T-helper 1 cell treated with Interleukin-12 subunit alpha and Interleukin-12 subunit beta and Interleukin-4 antibody, amounts not matched to agents 30 ng/mL and 1 ng/mL, for 36 hours (primary cell): ENCODE data around the gene ZNF513. TPM values are rescaled to one million over a fixed set of nuclear protein-coding genes. Genes with fewer than 3 reads are reported as not detected.
"Not testable (repeated sequence)": the region's sequence is repeated elsewhere in the genome, so short reads cannot be mapped to it uniquely, and the experiment has no call there.

Source experiments
- intact Hi-C: fragments of 100-400 bp; cut with micrococcal nuclease; formaldehyde crosslinking; loops from one replicate; pipeline ENCODE4 v1.15.1; 2024
- total RNA-seq: library from RNA; stranded (reverse); gene quantifications from 2 replicates; pipeline ENCODE4 v1.2.3, GENCODE V29; 2022

ZNF513 gene
- total RNA-seq, 1 donor from 2014 or later, result 20.2 TPM

DNA sequence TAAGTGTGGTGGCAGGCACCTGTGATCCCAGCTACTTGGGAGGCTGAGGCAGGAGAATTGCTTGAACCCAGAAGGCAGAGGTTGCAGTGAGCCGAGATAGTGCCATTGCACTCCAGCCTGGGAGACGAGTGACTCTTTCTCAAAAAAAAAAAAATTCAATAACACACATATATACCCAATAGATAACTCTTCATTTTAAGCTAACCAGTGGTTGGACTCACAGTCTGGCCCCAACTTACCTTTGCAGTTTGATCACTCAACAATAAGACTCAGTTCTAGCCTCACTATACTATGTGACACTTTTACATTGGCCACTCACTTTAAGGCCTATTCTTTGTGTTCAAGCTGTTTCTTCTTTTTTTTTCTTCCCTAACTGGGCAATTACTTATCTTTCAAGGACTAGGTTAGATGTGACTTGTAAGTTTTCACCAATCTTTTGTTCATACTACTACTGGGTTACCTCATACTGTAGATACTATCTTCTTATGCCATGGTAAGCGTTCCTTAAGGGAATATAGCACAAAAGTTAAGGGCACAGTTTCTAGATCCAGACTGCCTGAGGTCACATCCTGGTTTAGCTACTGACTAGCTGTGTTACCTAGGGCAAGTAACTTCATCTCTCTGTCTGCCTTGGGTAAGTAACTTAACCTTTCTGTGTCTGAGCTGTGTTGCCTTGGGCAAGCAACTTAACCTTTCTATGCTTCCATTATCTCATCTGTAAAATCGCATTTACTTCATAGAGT, 17.7 kb downstream of the ZNF513 start:
- intact Hi-C loops, result no loop called here

DNA sequence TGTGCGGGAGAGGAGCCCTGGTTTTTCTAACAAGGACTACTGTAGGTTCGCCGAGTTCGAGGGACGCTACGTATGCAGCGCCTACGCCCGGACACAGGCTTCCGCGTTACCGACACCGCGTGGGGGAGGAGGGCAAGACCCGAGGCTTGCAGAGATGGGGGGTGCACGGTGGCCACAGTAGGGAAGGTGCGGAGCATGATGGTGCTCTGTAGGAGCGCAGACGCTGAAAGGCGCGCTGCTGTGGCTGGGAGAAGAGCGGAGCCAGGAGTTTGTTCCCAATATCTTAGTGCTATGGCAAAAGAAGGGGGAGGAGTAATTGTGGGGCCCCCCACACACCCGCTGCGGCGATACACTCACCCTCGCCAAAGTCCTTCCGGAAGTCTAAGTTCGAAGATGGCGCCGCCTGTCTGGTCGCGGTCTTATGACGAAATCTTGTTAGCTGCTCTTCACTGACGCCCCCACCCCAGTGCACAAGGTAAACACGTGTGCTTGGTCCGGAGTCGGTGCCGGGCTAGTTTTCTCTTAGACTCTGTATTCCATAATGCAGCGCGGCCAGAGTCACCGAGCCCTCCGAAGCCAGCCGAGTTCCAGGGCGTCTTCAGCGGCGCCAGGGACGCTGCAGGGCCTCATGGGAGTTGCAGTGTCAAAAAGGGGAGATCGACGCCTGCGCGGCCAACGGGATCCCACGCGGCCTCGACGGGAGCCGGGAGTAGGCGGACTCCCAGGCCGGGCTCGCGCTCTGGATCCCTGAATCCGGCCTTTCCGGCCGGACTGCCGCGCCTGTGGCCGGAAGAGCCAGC, 24.0 kb downstream of the ZNF513 start, which contains the start of gene GTF3C2:
Gene GTF3C2, minus strand, starts transcription at position 383 of the 800 bp plus-strand sequence. CDS start 13,210 bp downstream, outside the sequence.
- intact Hi-C loops, result loop anchor here (1.0 to 5.0 kb wide), 16 partner anchors 14 to 572 kb away; partner anchors contain the start of genes AGBL5, ATRAID, CAD and CCDC121

DNA sequence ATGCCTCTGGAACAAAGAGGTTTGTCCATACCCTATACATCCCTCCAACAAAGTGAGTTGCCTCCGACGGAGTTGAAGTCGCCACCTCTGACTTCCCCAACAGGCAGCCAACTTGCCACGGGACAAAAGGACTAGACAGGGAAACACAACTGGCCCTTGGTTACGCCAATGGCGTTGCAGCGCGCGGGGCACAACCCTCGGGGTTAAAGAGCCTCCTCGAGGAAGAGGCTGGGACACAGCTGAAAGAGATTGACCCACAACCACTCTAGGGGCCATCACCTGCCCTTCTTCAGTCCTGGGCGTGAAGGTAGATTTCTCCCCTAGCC, 24.5 kb downstream of the ZNF513 start:
- intact Hi-C loops, result loop anchor here (1.0 to 5.0 kb wide), 16 partner anchors 14 to 571 kb away; partner anchors contain the start of genes AGBL5, ATRAID, CAD and CCDC121

DNA sequence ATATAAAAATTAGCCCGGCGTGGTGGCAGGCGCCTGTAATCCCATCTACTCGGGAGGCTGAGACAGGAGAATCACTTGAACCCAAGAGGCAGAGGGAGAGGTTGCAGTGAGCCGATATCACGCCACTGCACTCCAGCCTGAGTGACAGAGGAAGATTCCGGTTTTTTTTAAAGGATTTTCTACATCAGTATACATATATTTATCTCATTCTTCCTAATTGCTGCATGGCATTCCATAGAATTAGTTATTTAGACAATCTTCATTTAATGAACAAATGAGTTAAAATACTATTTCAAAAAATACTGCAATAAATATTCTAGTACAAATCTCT, 26.0 kb downstream of the ZNF513 start:
- intact Hi-C loops, result no loop called here

DNA sequence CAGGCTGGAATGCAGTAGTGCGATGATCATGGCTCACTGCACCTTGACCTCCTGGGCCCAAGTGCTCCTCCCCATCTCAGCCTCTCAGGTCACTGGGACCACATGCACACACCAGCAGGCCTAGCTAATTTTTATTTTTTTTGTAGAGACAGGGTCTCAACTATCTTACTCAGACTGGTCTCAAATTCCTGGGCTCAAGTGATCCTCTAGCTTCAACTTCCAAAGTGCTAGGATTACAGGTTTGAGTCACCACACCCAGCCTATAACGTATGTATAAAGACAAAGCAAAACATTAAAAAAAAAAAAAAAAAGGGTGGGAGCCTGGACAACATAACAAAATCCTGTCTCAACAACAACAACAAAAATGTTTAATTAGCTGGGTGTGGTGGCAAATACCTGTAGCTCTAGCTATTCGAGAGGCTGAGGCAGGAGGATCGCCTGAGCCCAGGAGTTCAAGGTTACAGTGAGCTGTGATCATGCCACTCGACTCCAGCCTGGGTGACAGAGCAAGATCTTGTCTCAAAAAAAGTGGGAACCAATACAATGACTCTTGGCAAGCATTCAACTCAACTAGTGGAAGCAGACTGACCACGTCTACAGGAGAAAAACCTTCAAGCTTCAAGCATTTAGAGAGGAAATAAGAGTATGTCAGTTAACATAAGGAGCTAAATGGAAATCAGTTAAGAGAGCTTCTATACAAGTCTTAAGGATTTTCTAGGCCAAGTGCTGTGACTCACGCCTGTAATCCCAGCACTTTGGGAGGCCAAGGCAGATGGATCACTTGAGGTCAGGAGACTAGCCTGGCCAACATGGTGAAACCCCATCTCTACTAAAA, 26.6 kb downstream of the ZNF513 start:
- intact Hi-C loops, result no loop called here

DNA sequence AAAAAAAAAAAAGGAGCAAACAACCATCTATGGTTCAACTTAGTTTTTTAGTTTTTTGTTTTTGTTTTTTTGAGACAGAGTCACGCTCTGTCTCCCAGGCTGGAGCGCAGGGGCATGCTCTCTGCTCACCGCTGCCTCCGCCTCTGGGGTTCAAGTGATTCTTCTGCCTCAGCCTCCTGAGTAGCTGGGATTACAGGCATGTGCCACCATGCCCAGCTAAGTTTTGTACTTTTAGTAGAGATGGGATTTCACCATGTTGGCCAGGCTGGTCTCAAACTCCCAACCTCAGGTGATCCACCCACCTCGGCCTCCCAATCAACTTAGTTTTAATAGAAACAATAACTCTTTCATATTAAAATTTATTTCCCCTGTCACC, 27.2 kb downstream of the ZNF513 start:
- intact Hi-C loops, result not testable (repeated sequence)

DNA sequence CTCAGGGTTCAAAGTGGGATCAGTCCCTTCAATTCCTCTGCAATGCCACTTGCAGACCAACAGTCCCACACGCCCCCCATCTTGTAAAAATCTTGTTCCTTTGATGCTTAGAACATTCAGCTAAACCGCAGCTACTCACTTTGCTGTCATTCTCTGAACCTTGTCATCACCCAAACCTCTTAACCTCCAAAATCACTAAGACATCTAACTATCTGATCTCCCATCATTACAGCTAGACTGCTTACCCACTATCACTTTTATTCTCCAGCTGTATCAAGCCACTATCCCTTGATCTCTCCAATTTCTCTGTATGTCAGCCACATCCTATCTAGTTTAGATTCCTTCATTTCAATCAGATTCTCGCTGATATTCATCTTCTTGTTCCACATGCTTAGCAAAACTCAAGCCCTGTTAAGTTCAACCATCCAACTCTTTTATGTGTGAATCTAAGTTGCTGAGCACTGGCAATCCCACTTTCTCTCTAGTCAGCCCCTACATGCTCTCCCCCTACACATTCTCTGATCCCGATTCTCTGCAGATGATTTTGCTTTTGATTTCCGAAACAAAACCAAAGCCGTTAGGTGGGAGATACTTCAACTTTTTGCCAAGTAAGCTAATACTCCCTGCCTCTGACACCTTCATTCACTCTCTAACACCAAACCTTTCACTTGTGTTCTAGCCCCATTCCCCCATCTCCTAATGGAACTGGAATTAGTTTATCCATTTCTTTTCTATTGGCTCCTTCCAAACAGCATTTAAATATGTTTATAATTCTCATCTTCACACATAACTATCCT, 28.5 kb downstream of the ZNF513 start:
- intact Hi-C loops, result loop anchor here (1.0 kb wide), 1 partner anchor 140 kb away; the partner anchor contains the start of genes ATRAID and SLC5A6

DNA sequence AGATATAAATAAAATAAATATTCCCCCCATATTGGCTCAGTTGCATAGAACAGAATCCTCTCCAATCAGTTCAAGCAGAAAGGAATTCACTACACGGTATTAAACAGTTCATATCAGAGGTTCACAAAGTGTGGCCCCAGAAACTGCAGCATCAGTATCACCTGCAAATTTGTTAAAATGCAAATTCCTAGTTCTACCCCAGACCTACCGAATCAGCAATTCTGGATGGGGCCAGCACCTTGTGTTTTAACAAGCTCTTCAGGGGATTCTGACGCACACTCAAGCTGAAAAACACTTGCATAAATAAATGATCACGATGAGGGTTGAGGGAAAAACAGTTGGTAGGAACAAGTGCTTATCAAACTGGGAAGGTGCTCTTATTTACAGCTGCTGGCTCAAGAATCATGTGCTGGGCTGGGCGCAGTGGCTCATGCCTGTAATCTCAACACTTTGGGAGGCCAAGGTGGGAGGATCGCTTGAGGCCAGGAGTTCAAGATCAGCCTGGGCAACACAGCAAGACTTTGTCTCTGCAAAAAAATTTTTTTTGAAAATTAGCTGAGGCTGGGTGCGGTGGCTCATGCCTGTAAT, 30.3 kb downstream of the ZNF513 start:
- intact Hi-C loops, result no loop called here

DNA sequence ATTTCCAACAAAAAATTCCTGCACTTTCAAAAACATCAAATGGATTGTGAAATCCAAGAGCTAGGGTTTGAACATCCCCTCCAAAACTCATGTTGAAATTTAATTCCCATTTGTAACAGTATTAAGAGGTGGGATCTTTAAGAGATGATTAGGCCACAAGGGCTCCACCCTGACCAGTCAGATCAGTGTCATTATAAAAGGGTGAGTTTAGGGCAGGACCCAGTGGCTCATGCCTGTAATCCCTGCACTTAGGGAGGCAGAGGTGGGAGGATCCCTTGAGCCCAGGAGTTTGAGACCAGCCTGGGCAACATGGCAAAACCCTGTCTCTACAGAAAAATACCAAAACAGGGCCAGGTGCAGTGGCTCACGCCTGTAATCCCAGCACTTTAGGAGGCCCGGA, 32.9 kb downstream of the ZNF513 start:
- intact Hi-C loops, result no loop called here

DNA sequence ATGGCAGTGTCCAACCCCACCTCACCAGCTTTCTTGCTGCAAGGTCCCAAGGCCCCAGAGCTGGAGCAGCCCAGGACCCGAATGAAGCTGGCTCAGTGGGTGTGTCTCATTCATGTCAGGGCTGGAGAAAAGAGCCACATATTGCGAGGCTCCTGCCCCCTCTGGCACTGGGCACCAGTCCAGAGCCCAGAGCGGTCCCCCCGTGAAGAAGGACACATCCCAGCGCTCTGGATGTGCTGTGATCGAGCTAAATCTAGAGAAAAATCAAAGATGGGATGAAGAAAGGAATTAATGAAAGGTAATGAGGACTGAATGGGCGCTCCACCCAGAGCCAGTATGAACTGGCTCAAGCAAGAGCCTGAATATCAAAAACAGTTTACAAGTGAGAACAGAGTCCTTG, 44.4 kb downstream of the ZNF513 start:
- intact Hi-C loops, result no loop called here

DNA sequence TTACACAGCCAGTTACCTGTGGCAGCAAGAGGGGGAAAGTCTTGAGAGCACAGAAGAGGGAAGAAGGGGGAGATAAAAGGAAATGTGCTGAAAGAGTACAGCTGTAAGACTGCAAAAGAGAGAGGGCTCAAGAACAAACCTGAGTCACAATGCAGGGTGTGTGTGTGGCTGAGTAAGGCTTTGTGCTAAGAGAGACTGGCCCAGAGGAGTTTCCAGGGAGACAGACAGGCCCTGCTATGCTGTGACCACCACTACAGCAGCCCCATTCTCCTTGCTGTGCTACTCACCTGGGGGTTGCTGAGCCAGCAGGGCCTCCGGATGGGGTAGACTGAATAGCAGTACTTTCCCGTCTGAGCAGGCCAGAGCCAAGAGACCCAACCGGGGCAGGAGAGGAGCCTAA, 45.2 kb downstream of the ZNF513 start:
- intact Hi-C loops, result no loop called here

Other genes starting within 250 kb of the ZNF513 start
- gene PREB, start 246.1 kb downstream of the ZNF513 start, total RNA-seq, result 81.2 and 82.7 TPM in 2 replicates
- not detected in 2 replicates for gene PRR30, start 241.3 kb downstream of the ZNF513 start, total RNA-seq
- gene TCF23, start 231.7 kb downstream of the ZNF513 start, total RNA-seq, result 0.05 TPM in 2 replicates
- 77.9 and 80.9 TPM in 2 replicates for gene ATRAID, start 168.7 kb downstream of the ZNF513 start, total RNA-seq
- 46.8 and 54.6 TPM in 2 replicates for gene SLC5A6, start 168.5 kb downstream of the ZNF513 start, total RNA-seq
- 68.3 and 72.3 TPM in 2 replicates for gene CAD, start 163.4 kb downstream of the ZNF513 start, total RNA-seq
- 0.64 and 0.68 TPM in 2 replicates for gene SLC30A3, start 117.7 kb downstream of the ZNF513 start, total RNA-seq
- not detected in 2 replicates for gene DNAJC5G, start 105.3 kb downstream of the ZNF513 start, total RNA-seq
- gene TRIM54, start 98.3 kb downstream of the ZNF513 start, total RNA-seq, result 0.10 TPM in 1 of 2 replicates, not detected in the other
- gene UCN, start 72.3 kb downstream of the ZNF513 start, total RNA-seq, result 1.6 and 2.6 TPM in 2 replicates
- gene MPV17, start 57.6 kb downstream of the ZNF513 start, total RNA-seq, result 97.0 and 105 TPM in 2 replicates
- 70.0 and 77.4 TPM in 2 replicates for gene GTF3C2, start 24.0 kb downstream of the ZNF513 start, total RNA-seq
- 48.3 and 48.7 TPM in 2 replicates for gene EIF2B4, start 10.4 kb downstream of the ZNF513 start, total RNA-seq
- gene SNX17, start 10.1 kb downstream of the ZNF513 start, total RNA-seq, result 128 and 129 TPM in 2 replicates
- gene PPM1G, start 28.9 kb upstream of the ZNF513 start, total RNA-seq, result 102 and 105 TPM in 2 replicates
- 100 and 104 TPM in 2 replicates for gene NRBP1, start 47.9 kb upstream of the ZNF513 start, total RNA-seq
- gene KRTCAP3, start 61.6 kb upstream of the ZNF513 start, total RNA-seq, result 4.8 and 5.5 TPM in 2 replicates
- gene IFT172, start 109.0 kb upstream of the ZNF513 start, total RNA-seq, result 9.7 and 10.1 TPM in 2 replicates
- gene FNDC4, start 114.5 kb upstream of the ZNF513 start, total RNA-seq, result not detected in 2 replicates
- not detected in 2 replicates for gene GCKR, start 116.1 kb upstream of the ZNF513 start, total RNA-seq
- 36.8 and 39.1 TPM in 2 replicates for gene ZNF512, start 202.3 kb upstream of the ZNF513 start, total RNA-seq
- gene CCDC121, start 248.3 kb upstream of the ZNF513 start, total RNA-seq, result 1.0 and 2.2 TPM in 2 replicates
- gene GPN1, start 248.3 kb upstream of the ZNF513 start, total RNA-seq, result 46.4 and 49.9 TPM in 2 replicates